ENCODE results near the gene MSLN. TPM values are rescaled to one million over a fixed set of nuclear protein-coding genes. Genes with fewer than 3 reads are reported as not detected.

MSLN gene
- total and polyA plus RNA-seq, 9 of the 15 experiments (the other 6 are each of a cell fraction or from before 2014, with no cell fraction given): not detected

- TF ChIP-seq PRDM10 (IDR thresholded peaks at IDR 0.05; ENCODE audit: partially characterized antibody) (no peak), ZNF174 (CRISPR knock-in tag; IDR thresholded peaks at IDR 0.05) (no peak), ZBTB7A (IDR thresholded peaks at IDR 0.05; ENCODE audit: borderline replicate concordance, control insufficient read depth, low read depth, low read length) (peak; percentile 49), KDM4B (IDR thresholded peaks at IDR 0.05; ENCODE audit: borderline replicate concordance in 2 of 2, low read depth in 1 of 2) (0 out of 4 replicates have a peak, but pooled peaks of 1 of the 2 experiments have one; percentile 15), ZNF282 (CRISPR knock-in tag; IDR thresholded peaks at IDR 0.05) (peak; percentile 34), FOXJ2 (tag; IDR thresholded peaks at IDR 0.05) (no peak), CLOCK (CRISPR knock-in tag; IDR thresholded peaks at IDR 0.05; ENCODE audit: borderline replicate concordance) (no peak), CTCF (IDR thresholded peaks at IDR 0.05 in 2 of 3, conservative IDR thresholded peaks at IDR 0.05 in 1 of 3; ENCODE audit: insufficient read depth in 2 of 3, low read depth in 1 of 3, low read length in 3 of 3) (peak in 1 of 3 experiments; percentile 18; a peak in 2 of 6 replicates), SIX5 (IDR thresholded peaks at IDR 0.05; ENCODE audit: borderline replicate concordance in 1 of 2, insufficient read depth in 1 of 2, low read depth in 1 of 2, low read length in 2 of 2) (peak; percentile 44 to 52; a peak in 3 of 4 replicates), DIDO1 (tag; IDR thresholded peaks at IDR 0.05; ENCODE audit: low read depth) (peak; percentile 64; the same call in 1 of the 2 replicates), ID3 (CRISPR knock-in tag; IDR thresholded peaks at IDR 0.05) (no peak), ID3 (tag; IDR thresholded peaks at IDR 0.05) (peak; percentile 58), ELF1 (tag; IDR thresholded peaks at IDR 0.05) (peak; percentile 89), ZNF583 (CRISPR knock-in tag; IDR thresholded peaks at IDR 0.05) (peak; percentile 38; the same call in 1 of the 2 replicates), HDAC8 (tag; IDR thresholded peaks at IDR 0.05) (0 out of 2 replicates have a peak, but pooled peaks have one; percentile 42), POLR2AphosphoS5 (IDR thresholded peaks at IDR 0.05; ENCODE audit: control insufficient read depth, insufficient read depth, low read depth, low read length) (peak; percentile 73), BHLHE40 (IDR thresholded peaks at IDR 0.05; ENCODE audit: low read length) (peak; percentile 89)
Measured at GRCh38 chr16:720990-721764, 39.4 kb upstream of the MSLN start, which contains the start of gene ANTKMT (continued).
